Measurements from ENCODE around the gene SATL1.
"Not testable (repeated sequence)": the region's sequence is repeated elsewhere in the genome, so short reads cannot be mapped to it uniquely, and the experiment has no call there.

Gene SATL1

GRCh38 chrX:85107407-85107806 is 136.2 kb downstream of the SATL1 start:
- no peak for DNase-seq

GRCh38 chrX:85089321-85089840 is 154.2 kb downstream of the SATL1 start:
- no peak for DNase-seq

GRCh38 chrX:85084770-85085393 is 158.7 kb downstream of the SATL1 start:
- no peak for DNase-seq

GRCh38 chrX:85077247-85077646 is 166.3 kb downstream of the SATL1 start:
- DNase-seq, result not testable (repeated sequence)

- DNase-seq, result no peak
These were observed 177.9 kb downstream of the SATL1 start for GRCh38 chrX:85065512-85066198.

- no peak for DNase-seq
These were observed 190.8 kb downstream of the SATL1 start for GRCh38 chrX:85052636-85053343.

- DNase-seq, result no peak
These were observed 191.4 kb downstream of the SATL1 start for GRCh38 chrX:85052205-85052604.

- no peak for DNase-seq
These were observed 192.0 kb downstream of the SATL1 start for GRCh38 chrX:85051627-85052026.

Data from NCI-H1694 (cell line).